ENCODE data around the gene CSNK1G1. TPM values are rescaled to one million over a fixed set of nuclear protein-coding genes. Genes with fewer than 3 reads are reported as not detected.
A peak's percentile ranks its signal among the peaks of the same experiment; 100 is the strongest.

Gene CSNK1G1
- total and polyA plus RNA-seq, 3 donors from 2014 or later = 32.7 to 77.5 (median 59.6) TPM

DNA sequence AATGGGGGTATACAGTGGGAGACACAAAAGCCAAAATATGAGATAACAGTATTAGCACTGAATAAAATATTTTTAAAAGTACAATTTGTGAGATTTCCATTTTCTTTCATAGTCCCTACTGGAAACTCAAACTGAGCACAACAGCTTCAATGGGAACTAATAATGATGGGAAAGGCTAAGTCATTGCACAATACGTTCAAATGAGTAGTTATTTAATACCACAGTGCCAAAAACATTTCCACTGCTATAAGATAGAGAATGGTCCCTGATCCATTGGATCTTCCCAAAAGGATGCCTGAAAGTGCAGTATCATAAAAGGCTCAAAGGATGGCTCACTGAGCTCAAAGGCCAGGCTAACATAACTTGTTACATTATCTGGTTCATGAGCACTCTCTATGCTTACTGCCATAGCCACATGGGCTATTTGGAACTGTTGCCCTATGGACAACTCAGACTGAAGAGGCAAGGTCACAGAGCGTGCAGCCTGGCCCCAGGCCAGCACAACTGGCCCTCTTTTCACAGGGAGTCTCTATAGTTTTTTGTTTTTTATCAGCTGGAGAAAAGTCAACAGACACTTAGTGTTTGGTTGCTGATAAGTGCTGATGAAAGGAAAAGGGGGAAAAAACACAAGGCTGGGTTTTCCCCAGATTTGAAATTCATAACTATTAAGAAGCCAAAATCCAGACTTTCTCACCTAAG lies 139.1 kb downstream of the CSNK1G1 start:
- no peak for TF ChIP-seq POLR2A (IDR thresholded peaks at IDR 0.05)
- no peak for TF ChIP-seq CTCF (IDR thresholded peaks at IDR 0.05)
- H3K27me3 ChIP-seq = no peaks in the 10 kb centered on the region
- intact Hi-C loops (cut with DNase I; ENCODE audit: low total_unique reads) = no loop called here
- H3K36me3 ChIP-seq (ENCODE audit: low read depth, missing control alignments) = no peaks in the 10 kb centered on the region
- H3K4me1 ChIP-seq = peaks cover 10% of the 10 kb centered on the region
- H3K4me3 ChIP-seq = no peak overlapping the region
- WGBS, 2 donors = 26 to 32% methylated on average over 2 of the region's 2 CpGs
- no peaks in the 10 kb centered on the region for H3K9me3 ChIP-seq
- DNase-seq = peak; percentile 90
- H3K27ac ChIP-seq = no peak overlapping the region

- no peaks in the 10 kb centered on the region for H3K27me3 ChIP-seq
- DNase-seq = no peak
- H3K36me3 ChIP-seq (ENCODE audit: low read depth, missing control alignments) = no peaks in the 10 kb centered on the region
- no peak overlapping the region for H3K27ac ChIP-seq
- 77 to 83% methylated on average over 3 of the region's 3 CpGs for WGBS, 2 donors
- no peaks in the 10 kb centered on the region for H3K9me3 ChIP-seq
- peaks cover 10% of the 10 kb centered on the region for H3K4me1 ChIP-seq
- intact Hi-C loops (cut with DNase I; ENCODE audit: low total_unique reads) = no loop called here
- no peak overlapping the region for H3K4me3 ChIP-seq
- TF ChIP-seq POLR2A (IDR thresholded peaks at IDR 0.05) = no peak
- TF ChIP-seq CTCF (IDR thresholded peaks at IDR 0.05) = no peak
Observed at GRCh38 chr15:64216196-64216595, 139.8 kb downstream of the CSNK1G1 start.

DNA sequence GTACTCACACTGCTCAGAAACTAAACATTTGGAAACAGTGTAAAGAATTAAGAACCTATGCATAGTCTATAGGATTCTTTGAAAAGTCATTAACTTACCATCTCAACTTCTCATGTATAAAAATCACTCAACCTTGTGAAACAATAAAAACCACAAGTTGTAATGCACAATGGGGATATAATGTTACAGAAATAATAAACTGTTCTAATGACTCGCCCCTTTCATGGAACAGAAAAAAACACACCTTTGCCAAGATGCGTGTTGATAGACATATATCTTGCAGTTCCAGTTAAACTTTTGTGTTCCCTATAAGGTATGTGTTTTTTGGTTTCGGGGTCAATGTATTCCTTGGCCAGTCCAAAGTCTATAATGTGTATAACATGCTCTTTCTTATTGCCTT lies 142.3 kb downstream of the CSNK1G1 start:
- intact Hi-C loops (cut with DNase I; ENCODE audit: low total_unique reads) = no loop called here
- no peaks in the 10 kb centered on the region for H3K27me3 ChIP-seq
- no peaks in the 10 kb centered on the region for H3K36me3 ChIP-seq (ENCODE audit: low read depth, missing control alignments)
- no peak for TF ChIP-seq POLR2A (IDR thresholded peaks at IDR 0.05)
- H3K4me1 ChIP-seq = peaks cover 10% of the 10 kb centered on the region
- no peaks in the 10 kb centered on the region for H3K9me3 ChIP-seq
- H3K4me3 ChIP-seq = no peak overlapping the region
- WGBS, 2 donors = 86 to 90% methylated on average over 3 of the region's 3 CpGs
- DNase-seq = no peak
- H3K27ac ChIP-seq = no peak overlapping the region

DNA sequence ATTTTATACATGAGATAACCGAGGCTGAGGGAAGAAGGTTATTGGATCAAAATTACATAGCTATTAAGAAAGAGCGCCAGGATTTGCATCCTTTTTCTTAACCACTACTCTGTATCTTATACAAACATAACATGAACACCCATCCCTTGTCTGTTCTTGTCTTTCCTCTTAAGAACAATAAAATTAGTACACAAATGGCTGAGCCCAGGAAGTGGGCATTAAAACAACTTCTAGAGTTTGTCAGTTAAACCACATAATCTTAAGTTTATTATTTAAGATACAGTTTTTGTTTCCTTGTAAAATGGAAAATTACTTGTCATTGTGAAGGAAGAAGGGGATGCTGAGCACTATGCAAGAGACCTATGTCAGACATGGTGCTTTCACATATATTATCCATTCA lies 144.3 kb downstream of the CSNK1G1 start:
- Histone ChIP-seq H3K27me3 (no peaks in the 10 kb centered on the region), H3K27ac (no peak overlapping the region), H3K4me1 (peaks cover 4% of the 10 kb centered on the region), H3K36me3 (ENCODE audit: low read depth, missing control alignments) (no peaks in the 10 kb centered on the region), H3K9me3 (no peaks in the 10 kb centered on the region), H3K4me3 (no peak overlapping the region)
- TF ChIP-seq CTCF (IDR thresholded peaks at IDR 0.05) (no peak), POLR2A (IDR thresholded peaks at IDR 0.05) (no peak)
- intact Hi-C loops (cut with DNase I; ENCODE audit: low total_unique reads) = no loop called here
- WGBS, 2 donors = 93 to 97% methylated on average over 2 of the region's 2 CpGs
- DNase-seq = no peak

- DNase-seq = no peak
- H3K36me3 ChIP-seq (ENCODE audit: low read depth, missing control alignments) = no peaks in the 10 kb centered on the region
- no peaks in the 10 kb centered on the region for H3K9me3 ChIP-seq
- no peaks in the 10 kb centered on the region for H3K27me3 ChIP-seq
- H3K27ac ChIP-seq = no peak overlapping the region
- no peak for TF ChIP-seq CTCF (IDR thresholded peaks at IDR 0.05)
- TF ChIP-seq POLR2A (IDR thresholded peaks at IDR 0.05) = no peak
- intact Hi-C loops (cut with DNase I; ENCODE audit: low total_unique reads) = no loop called here
- 64 to 74% methylated on average over 2 of the region's 2 CpGs for WGBS, 2 donors
- H3K4me3 ChIP-seq = no peak overlapping the region
- H3K4me1 ChIP-seq = no peaks in the 10 kb centered on the region
Observed at GRCh38 chr15:64210371-64210770, 145.6 kb downstream of the CSNK1G1 start.
